Measurements from ENCODE around the gene FBXW7. TPM values are rescaled to one million over a fixed set of nuclear protein-coding genes. Genes with fewer than 3 reads are reported as not detected.

Gene FBXW7
- total and polyA plus RNA-seq, 2 of the 13 experiments (the other 11 are each of a cell fraction or from before 2014, with no cell fraction given), result 5.0 to 40.9 TPM

DNA sequence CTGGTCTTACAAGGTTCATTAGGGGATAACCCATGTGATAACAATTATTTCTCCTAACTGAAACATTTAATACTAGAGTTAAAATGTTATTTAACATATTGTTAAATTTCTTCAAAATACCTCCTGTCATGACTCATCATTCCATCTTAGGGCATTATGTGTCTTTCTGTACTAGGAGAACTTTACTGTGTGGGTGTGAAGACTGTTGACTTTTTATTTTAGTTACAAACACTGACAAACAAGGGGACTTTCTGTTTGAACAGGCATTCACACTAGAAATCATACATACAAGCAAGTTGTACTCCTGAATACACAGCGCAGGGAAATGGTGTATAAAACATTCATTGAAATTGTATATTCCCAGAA is 175.9 kb downstream of the FBXW7 start:
- intact Hi-C loops (cut with micrococcal nuclease; ENCODE audit: unreplicated experiment), result no loop called here
- no peak overlapping the region for H2AFZ ChIP-seq (ENCODE audit: low read length)
- no TSS peak for BruUV-seq (replicated peaks)
- H3K4me3 ChIP-seq (replicated peaks in 1 of 3; ENCODE audit: insufficient read depth in 1 of 3, low read depth in 2 of 3, low read length in 3 of 3), result no peak overlapping the region
- peaks cover 4% of the 10 kb centered on the region; the same call in 1 of the 2 replicates for H4K20me1 ChIP-seq (ENCODE audit: insufficient read depth, low read length)
- in situ Hi-C loops (cut with HindIII; ENCODE audit: extremely low pct_ligation_motif_present, low pct_unique_long_range_greater_than_20kb), result no loop called here
- no peaks in the 10 kb centered on the region for H3K36me3 ChIP-seq (replicated peaks in 1 of 2; ENCODE audit: control insufficient read depth in 1 of 2, insufficient read depth in 2 of 2, low read length in 2 of 2)
- H3K9me3 ChIP-seq (ENCODE audit: low read length), result no peaks in the 10 kb centered on the region
- ATAC-seq (no peak), DNase-seq (ENCODE audit: low spot score) (no peak), FAIRE-seq (no peak)
- TF ChIP-seq HDAC2 (CRISPR knock-in tag; IDR thresholded peaks at IDR 0.05) (no peak), SRSF1 (optimal IDR thresholded peaks at IDR 0.05; ENCODE audit: low read depth, low read length) (no peak), MED1 (CRISPR knock-in tag; IDR thresholded peaks at IDR 0.05) (no peak), MAF1 (CRISPR knock-in tag; IDR thresholded peaks at IDR 0.05; ENCODE audit: borderline replicate concordance) (no peak), ZNF367 (CRISPR knock-in tag; IDR thresholded peaks at IDR 0.05; ENCODE audit: borderline replicate concordance) (no peak), TOE1 (CRISPR knock-in tag; IDR thresholded peaks at IDR 0.05) (no peak), SIX4 (CRISPR knock-in tag; IDR thresholded peaks at IDR 0.05) (no peak), KAT2B (IDR thresholded peaks at IDR 0.05; ENCODE audit: borderline replicate concordance, low read depth, low read length) (no peak)
- H3K79me2 ChIP-seq (ENCODE audit: insufficient read depth, low read length), result no peaks in the 10 kb centered on the region
- peaks cover 10% of the 10 kb centered on the region for H3K4me1 ChIP-seq (ENCODE audit: insufficient read depth, low read length)
- 100% methylated on average over 1 of the region's 1 CpG for WGBS (ENCODE audit: low lambda C conversion rate)
- POLR2A ChIA-PET, result no interaction called here
- no peak overlapping the region for H3K9ac ChIP-seq (ENCODE audit: insufficient read depth, low read depth, low read length)
- no peaks in the 10 kb centered on the region for H3K27me3 ChIP-seq (ENCODE audit: control insufficient read depth in 1 of 2, insufficient read depth in 2 of 2, low read length in 2 of 2)
- H3K27ac ChIP-seq (ENCODE audit: extremely low read length, insufficient read depth, low read length), result no peak overlapping the region
- H3K4me2 ChIP-seq (ENCODE audit: low read depth, low read length), result no peak overlapping the region
- CTCF ChIA-PET (ENCODE audit: low intra/inter-chr PET ratio, low total read pairs), result no interaction called here

DNA sequence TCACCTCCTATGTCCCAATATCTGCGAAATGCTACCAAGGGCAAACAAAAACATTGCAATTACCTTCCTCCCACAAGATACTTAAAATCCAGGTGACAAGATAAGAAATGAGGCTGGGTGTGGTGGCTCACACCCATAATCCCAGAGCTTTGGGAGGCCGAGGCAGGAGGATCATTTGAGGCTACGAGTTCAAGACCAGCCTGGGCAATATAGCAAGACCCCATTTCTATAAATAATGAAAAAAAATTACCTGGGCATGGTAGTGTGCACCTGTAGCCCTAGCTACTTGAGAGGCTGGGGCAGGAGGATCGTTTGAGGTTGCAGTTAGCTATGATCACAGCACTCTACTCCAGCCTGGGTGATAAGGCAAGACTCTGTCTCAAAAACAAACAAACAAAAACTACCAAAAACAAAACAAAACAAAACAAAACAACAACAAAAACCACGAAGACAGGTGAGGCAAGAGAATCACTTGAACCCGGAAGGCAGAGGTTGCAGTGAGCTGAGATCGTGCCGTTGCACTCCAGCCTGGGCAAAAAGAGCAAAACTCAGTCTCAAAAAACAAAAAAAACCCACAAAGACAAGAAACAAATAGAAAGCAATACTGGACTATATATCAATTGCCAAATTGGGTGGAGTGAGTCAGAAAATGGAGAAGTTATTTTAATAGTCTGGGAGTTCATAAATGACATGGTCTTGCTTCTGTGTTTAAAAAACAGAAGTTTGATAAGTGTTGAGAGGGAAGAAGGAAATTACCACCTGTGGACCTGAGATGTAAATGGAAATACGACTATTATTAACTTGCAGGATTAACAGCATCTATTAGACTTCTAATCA is 176.5 kb downstream of the FBXW7 start:
- Histone ChIP-seq H3K4me1 (ENCODE audit: insufficient read depth, low read length) (peaks cover 10% of the 10 kb centered on the region), H4K20me1 (ENCODE audit: insufficient read depth, low read length) (peaks cover 4% of the 10 kb centered on the region; the same call in 1 of the 2 replicates), H3K9me3 (ENCODE audit: low read length) (no peaks in the 10 kb centered on the region), H3K27ac (ENCODE audit: extremely low read length, insufficient read depth, low read length) (no peak overlapping the region), H3K4me3 (replicated peaks in 1 of 3; ENCODE audit: insufficient read depth in 1 of 3, low read depth in 2 of 3, low read length in 3 of 3) (no peak overlapping the region), H3K27me3 (ENCODE audit: control insufficient read depth in 1 of 2, insufficient read depth in 2 of 2, low read length in 2 of 2) (no peaks in the 10 kb centered on the region), H2AFZ (ENCODE audit: low read length) (no peak overlapping the region), H3K9ac (ENCODE audit: insufficient read depth, low read depth, low read length) (no peak overlapping the region), H3K79me2 (ENCODE audit: insufficient read depth, low read length) (no peaks in the 10 kb centered on the region), H3K36me3 (replicated peaks in 1 of 2; ENCODE audit: control insufficient read depth in 1 of 2, insufficient read depth in 2 of 2, low read length in 2 of 2) (no peaks in the 10 kb centered on the region), H3K4me2 (ENCODE audit: low read depth, low read length) (no peak overlapping the region)
- ATAC-seq, result no peak
- no TSS peak for BruUV-seq (replicated peaks)
- POLR2A ChIA-PET, result no interaction called here
- intact Hi-C loops (cut with micrococcal nuclease; ENCODE audit: unreplicated experiment), result no loop called here
- DNase-seq (ENCODE audit: low spot score), result no peak
- TF ChIP-seq ZNF121 (CRISPR knock-in tag; IDR thresholded peaks at IDR 0.05), result peak; percentile 65; the same call in 1 of the 2 replicates
- no peak for TF ChIP-seq SMARCC2 (IDR thresholded peaks at IDR 0.05)
- FAIRE-seq, result no peak
- CTCF ChIA-PET (ENCODE audit: low intra/inter-chr PET ratio, low total read pairs), result no interaction called here
- WGBS (ENCODE audit: low lambda C conversion rate), result 96% methylated on average over 9 of the region's 9 CpGs
- in situ Hi-C loops (cut with HindIII; ENCODE audit: extremely low pct_ligation_motif_present, low pct_unique_long_range_greater_than_20kb), result no loop called here

Measured in HepG2 (cell line).